SU-DHL-6 (cell line): ENCODE results near the gene MAP4K3.

Experiments used
- H2AFZ ChIP-seq: fragments of 200-600 bp; sonication (generic); 2 replicates; pipeline ENCODE4 v1.6.1; 2014; ENCODE audit warnings: low read depth, mild to moderate bottlenecking, moderate library complexity, mixed read lengths, antibody characterized with exemption, low read length; ENCODE audit not compliant: severe bottlenecking
- H3F3A ChIP-seq: fragments of 200-600 bp; shearing (Covaris generic); 2 replicates; pipeline ENCODE4 v1.6.0; 2016; ENCODE audit warnings: antibody characterized with exemption, mild to moderate bottlenecking; ENCODE audit not compliant: insufficient read depth
- H3K27ac ChIP-seq: fragments of 200-600 bp; sonication (generic); 2 replicates; pipeline ENCODE4 v1.5.1; 2016; ENCODE audit warnings: low read depth, mild to moderate bottlenecking, low read length, moderate library complexity, mixed read lengths
- H3K27me3 ChIP-seq: fragments of 200-600 bp; sonication (generic), shearing (Covaris generic); 2 replicates; pipeline ENCODE4 v1.6.0; 2014; ENCODE audit warnings: mild to moderate bottlenecking, low read length
- H3K36me3 ChIP-seq: fragments of 200-600 bp; sonication (generic); 2 replicates; pipeline ENCODE4 v1.6.1; 2014; ENCODE audit warnings: mild to moderate bottlenecking, low read length, mixed read lengths
- H3K4me2 ChIP-seq: fragments of 300-600, 200-600 bp; shearing (Covaris generic), sonication (generic); 2 replicates; pipeline ENCODE4 v1.6.0; 2014; ENCODE audit warnings: low read length, low read depth, mild to moderate bottlenecking; ENCODE audit not compliant: poor library complexity, severe bottlenecking
- H3K4me3 ChIP-seq: fragments of 200-600 bp; sonication (generic); 2 replicates; pipeline ENCODE4 v1.5.1; 2014; ENCODE audit warnings: antibody characterized with exemption, low read length, mild to moderate bottlenecking, mixed read lengths; ENCODE audit not compliant: insufficient read depth, poor library complexity, severe bottlenecking
- H3K79me2 ChIP-seq: fragments of 200-600 bp; sonication (generic); 2 replicates; pipeline ENCODE4 v1.6.1; 2014; ENCODE audit warnings: mild to moderate bottlenecking, low read length, moderate library complexity; ENCODE audit not compliant: insufficient read depth
- H3K9ac ChIP-seq: fragments of 200-600 bp; sonication (generic); 2 replicates; pipeline ENCODE4 v1.7.0; 2014; ENCODE audit warnings: mild to moderate bottlenecking, low read length
- H3K9me2 ChIP-seq: fragments of 200-600 bp; sonication (generic); replicated peaks from 2 replicates; pipeline ENCODE4 v1.6.1; 2014; ENCODE audit warnings: low read length; ENCODE audit not compliant: insufficient read depth
- H3K9me3 ChIP-seq: fragments of 200-600 bp; sonication (generic); 2 replicates; pipeline ENCODE4 v1.6.1; 2014; ENCODE audit warnings: low read length, mixed read lengths; ENCODE audit not compliant: insufficient read depth
- H4K20me1 ChIP-seq: fragments of 200-600 bp; sonication (generic); 2 replicates; pipeline ENCODE4 v1.6.1; 2014; ENCODE audit warnings: low read depth, mild to moderate bottlenecking, antibody characterized with exemption, low read length, moderate library complexity, mixed read lengths
- EZH2phosphoT487 ChIP-seq: fragments of 200-600 bp; sonication (generic), shearing (Covaris generic); conservative IDR thresholded peaks from 2 replicates; pipeline ENCODE4 v1.6.1; 2018; ENCODE audit warnings: mild to moderate bottlenecking, antibody characterized with exemption, low read length, moderate library complexity, mixed read lengths
- TF ChIP-seq, protein P1 (sequence below): fragments of 200-600 bp; sonication (generic); IDR thresholded peaks from one replicate; pipeline ENCODE4 v1.5.1; 2017; ENCODE audit warnings: antibody characterized with exemption, mild to moderate bottlenecking, low read length, moderate library complexity; ENCODE audit not compliant: insufficient read depth, poor library complexity, severe bottlenecking

Gene MAP4K3

DNA sequence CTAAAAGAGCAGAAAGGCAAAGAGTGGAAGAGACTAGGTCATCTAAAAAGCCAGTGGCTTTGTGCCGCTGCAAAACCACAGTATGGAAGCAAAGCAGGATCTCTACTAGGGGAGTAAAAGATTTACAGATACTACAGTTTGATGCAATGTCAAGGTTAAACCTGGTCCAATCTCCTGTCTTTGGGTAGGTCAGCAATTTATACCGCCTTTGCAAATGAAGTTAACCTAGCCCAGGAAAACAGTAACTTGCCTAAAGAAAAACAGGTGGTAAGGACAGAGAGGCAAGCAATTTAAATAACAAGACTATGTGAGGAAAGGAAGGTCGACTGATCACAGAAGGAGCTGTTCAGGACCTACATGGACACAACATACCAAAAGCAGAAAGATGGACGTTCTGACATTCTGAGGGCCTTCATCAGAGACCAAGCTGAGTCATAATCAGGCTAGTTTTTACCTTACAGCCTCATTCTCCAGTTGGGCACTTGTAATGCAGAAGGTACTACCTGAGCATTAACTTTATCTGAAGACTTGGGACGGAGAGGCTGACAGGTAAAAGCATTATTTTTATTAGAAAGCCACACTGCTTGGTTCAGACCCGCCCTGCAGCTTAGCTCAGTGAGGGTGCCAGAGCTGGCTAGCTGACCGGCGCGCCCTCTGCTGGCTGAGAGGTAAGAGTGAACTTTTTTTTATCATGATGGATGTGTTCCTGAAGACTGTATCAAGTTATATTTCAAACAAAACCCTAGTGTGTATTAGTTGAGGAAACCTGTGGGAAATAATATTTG lies 209.3 kb downstream of the MAP4K3 start:
- peak overlapping the region; percentile 95 for H2AFZ ChIP-seq
- no peaks in the 10 kb centered on the region for H3F3A ChIP-seq
- TF ChIP-seq EZH2phosphoT487: no peak
- TF ChIP-seq, protein P1, sequence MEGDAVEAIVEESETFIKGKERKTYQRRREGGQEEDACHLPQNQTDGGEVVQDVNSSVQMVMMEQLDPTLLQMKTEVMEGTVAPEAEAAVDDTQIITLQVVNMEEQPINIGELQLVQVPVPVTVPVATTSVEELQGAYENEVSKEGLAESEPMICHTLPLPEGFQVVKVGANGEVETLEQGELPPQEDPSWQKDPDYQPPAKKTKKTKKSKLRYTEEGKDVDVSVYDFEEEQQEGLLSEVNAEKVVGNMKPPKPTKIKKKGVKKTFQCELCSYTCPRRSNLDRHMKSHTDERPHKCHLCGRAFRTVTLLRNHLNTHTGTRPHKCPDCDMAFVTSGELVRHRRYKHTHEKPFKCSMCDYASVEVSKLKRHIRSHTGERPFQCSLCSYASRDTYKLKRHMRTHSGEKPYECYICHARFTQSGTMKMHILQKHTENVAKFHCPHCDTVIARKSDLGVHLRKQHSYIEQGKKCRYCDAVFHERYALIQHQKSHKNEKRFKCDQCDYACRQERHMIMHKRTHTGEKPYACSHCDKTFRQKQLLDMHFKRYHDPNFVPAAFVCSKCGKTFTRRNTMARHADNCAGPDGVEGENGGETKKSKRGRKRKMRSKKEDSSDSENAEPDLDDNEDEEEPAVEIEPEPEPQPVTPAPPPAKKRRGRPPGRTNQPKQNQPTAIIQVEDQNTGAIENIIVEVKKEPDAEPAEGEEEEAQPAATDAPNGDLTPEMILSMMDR: peak; percentile 84
- no peak overlapping the region for H3K27ac ChIP-seq
- no peaks in the 10 kb centered on the region for H3K79me2 ChIP-seq
- peak overlapping the region; percentile 36; the same call in 1 of the 2 replicates for H3K9ac ChIP-seq
- H3K4me2 ChIP-seq: peak overlapping the region; percentile 60
- no peaks in the 10 kb centered on the region for H3K27me3 ChIP-seq
- no peaks in the 10 kb centered on the region for H3K9me2 ChIP-seq
- H4K20me1 ChIP-seq: no peaks in the 10 kb centered on the region
- no peaks in the 10 kb centered on the region for H3K9me3 ChIP-seq
- peak overlapping the region; percentile 19 for H3K4me3 ChIP-seq
- no peaks in the 10 kb centered on the region for H3K36me3 ChIP-seq

- Histone ChIP-seq H3K4me2 (no peak overlapping the region), H3K27me3 (no peaks in the 10 kb centered on the region), H3K9ac (no peak overlapping the region), H3F3A (no peaks in the 10 kb centered on the region), H4K20me1 (no peaks in the 10 kb centered on the region), H3K9me2 (no peaks in the 10 kb centered on the region), H3K79me2 (no peaks in the 10 kb centered on the region), H3K36me3 (no peaks in the 10 kb centered on the region), H3K27ac (no peak overlapping the region), H3K4me3 (no peak overlapping the region), H3K9me3 (no peaks in the 10 kb centered on the region), H2AFZ (no peak overlapping the region)
- TF ChIP-seq EZH2phosphoT487: no peak
- TF ChIP-seq, protein P1: no peak
These were observed 211.5 kb downstream of the MAP4K3 start for GRCh38 chr2:39225567-39225966.

DNA sequence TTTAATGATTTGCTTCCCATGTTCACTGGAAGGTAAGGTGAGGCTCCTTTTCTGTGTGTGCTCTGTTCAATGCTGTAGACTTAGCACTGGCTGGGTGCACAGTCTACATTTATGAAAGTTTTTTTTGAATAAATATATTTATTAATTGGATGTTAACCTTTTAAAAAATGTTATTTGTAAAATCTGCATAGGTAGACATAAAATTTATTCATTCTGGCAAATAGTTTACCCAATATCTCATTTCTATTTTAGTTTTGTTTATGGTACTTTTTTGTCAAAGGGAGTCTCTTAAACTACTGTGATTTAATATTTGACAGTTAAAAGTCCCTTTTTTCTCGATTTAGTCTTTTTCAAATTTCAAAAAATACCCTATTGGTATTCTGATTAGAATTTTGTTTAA lies 213.2 kb downstream of the MAP4K3 start:
- Histone ChIP-seq H3K4me3 (no peak overlapping the region), H3K79me2 (no peaks in the 10 kb centered on the region), H4K20me1 (no peaks in the 10 kb centered on the region), H3K9ac (no peak overlapping the region), H3K27me3 (no peaks in the 10 kb centered on the region), H3K36me3 (no peaks in the 10 kb centered on the region), H3F3A (no peaks in the 10 kb centered on the region), H3K9me2 (no peaks in the 10 kb centered on the region), H2AFZ (no peak overlapping the region), H3K27ac (no peak overlapping the region), H3K9me3 (no peaks in the 10 kb centered on the region), H3K4me2 (no peak overlapping the region)
- TF ChIP-seq, protein P1: no peak
- TF ChIP-seq EZH2phosphoT487: no peak
